ENCODE data around the gene RPL9. TPM values are rescaled to one million over a fixed set of nuclear protein-coding genes. Genes with fewer than 3 reads are reported as not detected.
"Not testable (repeated sequence)": the region's sequence is repeated elsewhere in the genome, so short reads cannot be mapped to it uniquely, and the experiment has no call there.

RPL9 gene
- total and polyA plus RNA-seq, 8 donors: 964 to 4,990 (median 2,844) TPM

DNA sequence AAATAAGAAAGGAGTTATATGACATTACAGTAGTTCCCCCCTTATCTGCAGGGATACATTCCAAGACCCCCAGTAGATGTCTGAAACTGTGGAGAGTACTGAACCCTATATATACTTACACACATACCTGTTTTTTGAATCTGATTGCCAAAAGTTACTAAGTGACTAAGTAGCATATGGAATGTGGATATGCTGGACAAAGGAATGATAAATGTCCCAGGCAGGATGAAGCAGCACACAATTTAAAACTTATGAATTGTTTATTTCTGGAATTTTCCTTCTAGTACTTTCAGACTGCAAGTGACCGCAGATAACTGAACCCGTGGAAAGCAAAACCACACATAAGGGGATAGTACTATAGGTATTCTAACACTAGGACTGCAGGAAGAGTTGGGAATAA, 45.8 kb upstream of the RPL9 start:
- no peak for DNase-seq
- H3K4me1 ChIP-seq: no peaks in the 10 kb centered on the region
- 84 to 100% (median 95%) methylated on average over 2 of the region's 2 CpGs for WGBS, 5 donors
- H3K27ac ChIP-seq: no peak overlapping the region
- no peak overlapping the region for H3K4me3 ChIP-seq
- intact Hi-C loops (cut with DNase I; ENCODE audit: low total_unique reads): no loop called here
- H3K36me3 ChIP-seq: peaks cover 86 to 100% (median 100%) of the 10 kb centered on the region in 4 donors
- no peaks in the 10 kb centered on the region for H3K9me3 ChIP-seq
- no peaks in the 10 kb centered on the region for H3K27me3 ChIP-seq
- TF ChIP-seq EP300 (IDR thresholded peaks at IDR 0.05) (no peak), POLR2A (IDR thresholded peaks at IDR 0.05) (no peak), POLR2AphosphoS5 (IDR thresholded peaks at IDR 0.05) (no peak)
- TF ChIP-seq, protein P1, sequence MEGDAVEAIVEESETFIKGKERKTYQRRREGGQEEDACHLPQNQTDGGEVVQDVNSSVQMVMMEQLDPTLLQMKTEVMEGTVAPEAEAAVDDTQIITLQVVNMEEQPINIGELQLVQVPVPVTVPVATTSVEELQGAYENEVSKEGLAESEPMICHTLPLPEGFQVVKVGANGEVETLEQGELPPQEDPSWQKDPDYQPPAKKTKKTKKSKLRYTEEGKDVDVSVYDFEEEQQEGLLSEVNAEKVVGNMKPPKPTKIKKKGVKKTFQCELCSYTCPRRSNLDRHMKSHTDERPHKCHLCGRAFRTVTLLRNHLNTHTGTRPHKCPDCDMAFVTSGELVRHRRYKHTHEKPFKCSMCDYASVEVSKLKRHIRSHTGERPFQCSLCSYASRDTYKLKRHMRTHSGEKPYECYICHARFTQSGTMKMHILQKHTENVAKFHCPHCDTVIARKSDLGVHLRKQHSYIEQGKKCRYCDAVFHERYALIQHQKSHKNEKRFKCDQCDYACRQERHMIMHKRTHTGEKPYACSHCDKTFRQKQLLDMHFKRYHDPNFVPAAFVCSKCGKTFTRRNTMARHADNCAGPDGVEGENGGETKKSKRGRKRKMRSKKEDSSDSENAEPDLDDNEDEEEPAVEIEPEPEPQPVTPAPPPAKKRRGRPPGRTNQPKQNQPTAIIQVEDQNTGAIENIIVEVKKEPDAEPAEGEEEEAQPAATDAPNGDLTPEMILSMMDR (IDR thresholded peaks at IDR 0.05): no peak

DNA sequence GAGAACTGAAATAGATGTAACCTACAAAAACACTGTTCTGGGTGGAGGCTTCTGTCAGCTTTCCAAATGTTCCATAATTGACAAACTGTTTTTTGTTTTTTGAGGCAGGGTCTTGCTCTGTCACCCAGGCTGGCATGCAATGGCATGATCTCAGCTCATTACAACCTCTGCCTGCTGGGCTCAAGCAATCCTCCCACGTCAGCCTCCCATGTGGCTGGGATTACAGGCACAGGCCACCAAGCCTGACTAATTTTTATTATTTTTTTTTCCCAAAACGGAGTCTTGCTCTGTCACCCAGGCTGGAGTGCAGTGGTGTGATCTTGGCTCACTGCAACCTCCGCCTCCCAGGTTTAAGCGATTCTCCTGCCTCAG, 43.9 kb upstream of the RPL9 start:
- Histone ChIP-seq H3K36me3 (peaks cover 75 to 97% (median 97%) of the 10 kb centered on the region in 4 donors), H3K27ac (peak overlapping the region in 1 of 5 donors; percentile 24)
- 87 to 95% (median 93%) methylated on average over 4 of the region's 4 CpGs for WGBS, 5 donors
- H3K27me3 ChIP-seq; DNase-seq; H3K9me3 ChIP-seq; H3K4me3 ChIP-seq; H3K4me1 ChIP-seq; intact Hi-C loops (cut with DNase I; ENCODE audit: low total_unique reads): not testable (repeated sequence)

DNA sequence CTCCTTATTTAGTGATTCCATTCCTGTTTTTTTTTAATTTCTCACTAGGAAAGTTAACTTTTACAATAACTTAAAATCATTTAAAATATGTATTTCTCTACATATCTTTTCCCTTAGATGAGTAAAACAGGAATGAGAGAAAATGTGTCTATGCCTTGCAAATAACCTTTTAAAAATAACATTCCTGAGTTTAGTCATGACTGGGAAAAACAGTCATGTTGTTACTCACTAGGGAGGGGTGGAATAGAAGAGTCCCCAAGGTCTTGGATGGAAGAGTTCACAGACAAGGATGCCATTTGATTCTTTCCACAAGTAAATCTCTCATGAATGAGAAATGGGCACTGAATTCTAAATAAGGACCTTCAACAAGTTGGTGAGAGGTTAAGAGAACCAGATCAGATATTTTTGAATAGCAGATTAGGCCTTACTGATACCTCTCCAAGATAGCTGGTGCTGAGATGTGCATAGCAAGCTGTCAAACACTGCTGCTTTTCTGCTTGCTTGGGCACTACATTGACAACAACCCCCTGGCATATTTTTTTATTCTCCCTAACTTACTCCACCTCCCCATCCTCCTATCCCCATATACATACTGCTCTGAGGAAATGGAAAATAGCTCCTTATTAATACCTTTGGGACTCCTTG, 43.4 kb upstream of the RPL9 start:
- Histone ChIP-seq H3K4me3 (no peak overlapping the region), H3K9me3 (no peaks in the 10 kb centered on the region), H3K27ac (peak overlapping the region in 1 of 5 donors; percentile 24), H3K36me3 (peaks cover 70 to 92% (median 92%) of the 10 kb centered on the region in 4 donors), H3K27me3 (no peaks in the 10 kb centered on the region), H3K4me1 (no peaks in the 10 kb centered on the region)
- TF ChIP-seq EP300 (IDR thresholded peaks at IDR 0.05) (no peak), POLR2AphosphoS5 (IDR thresholded peaks at IDR 0.05) (no peak), POLR2A (IDR thresholded peaks at IDR 0.05) (no peak)
- TF ChIP-seq, protein P1 (IDR thresholded peaks at IDR 0.05): no peak
- DNase-seq: no peak
- intact Hi-C loops (cut with DNase I; ENCODE audit: low total_unique reads): no loop called here

DNA sequence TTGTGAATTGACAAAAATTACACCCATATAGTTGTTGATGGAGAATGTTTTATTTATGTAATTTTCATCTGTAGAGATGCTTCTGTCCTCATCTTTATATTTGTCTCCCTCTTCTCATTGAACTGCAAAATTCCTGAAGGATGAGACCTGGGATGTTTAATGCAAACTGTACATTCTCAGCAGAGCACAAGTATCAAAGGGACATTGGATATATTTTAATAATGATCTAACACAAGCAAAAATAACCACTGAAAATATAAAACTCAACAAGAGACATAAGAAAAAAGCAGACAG, 40.0 kb upstream of the RPL9 start:
- no peak overlapping the region for H3K27ac ChIP-seq
- H3K4me1 ChIP-seq: no peaks in the 10 kb centered on the region
- no peak overlapping the region for H3K4me3 ChIP-seq
- H3K27me3 ChIP-seq: no peaks in the 10 kb centered on the region
- intact Hi-C loops (cut with DNase I; ENCODE audit: low total_unique reads): no loop called here
- no peaks in the 10 kb centered on the region for H3K9me3 ChIP-seq
- TF ChIP-seq EP300 (IDR thresholded peaks at IDR 0.05): no peak
- peaks cover 39 to 57% (median 57%) of the 10 kb centered on the region in 4 donors for H3K36me3 ChIP-seq
- no peak for DNase-seq

DNA sequence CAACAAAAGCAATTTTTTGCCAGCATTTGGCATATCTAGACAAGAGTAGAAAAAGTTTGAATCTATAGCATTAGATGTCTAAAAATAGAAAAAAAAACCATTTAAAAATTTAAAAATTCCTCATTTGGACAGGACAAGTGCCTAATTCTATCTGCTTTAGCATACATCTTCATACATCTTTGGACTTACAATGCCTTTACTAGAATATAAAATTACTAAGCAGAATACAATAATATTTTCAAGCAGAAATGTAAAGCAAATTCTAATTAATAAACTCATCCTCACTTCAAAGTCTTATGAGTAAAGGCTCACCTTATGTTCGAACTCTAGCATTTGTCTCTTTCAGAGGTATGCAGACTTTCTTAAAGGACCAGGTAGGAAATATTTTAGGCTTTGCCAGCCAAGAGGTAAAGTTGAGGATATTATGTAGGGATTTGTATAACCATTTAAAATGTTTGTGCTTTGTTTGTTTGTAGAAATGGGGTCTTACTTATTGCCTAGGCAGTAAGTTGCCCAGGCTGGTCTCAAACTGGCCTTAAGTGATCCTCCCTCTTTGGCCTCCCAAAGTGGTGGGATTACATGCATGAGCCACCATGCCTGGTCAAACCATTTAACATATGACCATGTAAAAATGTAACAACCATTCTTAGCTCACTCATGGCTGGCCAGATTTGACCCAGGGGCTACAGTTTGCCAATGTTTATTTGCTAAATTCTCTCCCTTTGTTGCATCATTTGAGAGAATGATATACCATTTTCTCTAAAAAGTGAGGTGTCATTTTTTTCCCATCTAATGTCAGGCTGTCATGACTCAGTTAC, 39.4 kb upstream of the RPL9 start:
- no peaks in the 10 kb centered on the region for H3K4me1 ChIP-seq
- H3K27ac ChIP-seq: no peak overlapping the region
- 88 to 100% (median 94%) methylated on average over 1 of the region's 1 CpG for WGBS, 5 donors
- H3K4me3 ChIP-seq: no peak overlapping the region
- H3K36me3 ChIP-seq: peaks cover 34 to 52% (median 51%) of the 10 kb centered on the region in 4 donors
- no peak for DNase-seq
- intact Hi-C loops (cut with DNase I; ENCODE audit: low total_unique reads): no loop called here
- no peaks in the 10 kb centered on the region for H3K27me3 ChIP-seq
- TF ChIP-seq EP300 (IDR thresholded peaks at IDR 0.05) (no peak), POLR2A (IDR thresholded peaks at IDR 0.05) (no peak), POLR2AphosphoS5 (IDR thresholded peaks at IDR 0.05) (no peak)
- TF ChIP-seq, protein P1 (IDR thresholded peaks at IDR 0.05): no peak
- H3K9me3 ChIP-seq: no peaks in the 10 kb centered on the region
